ENCODE results near the gene NPFFR2. TPM values are rescaled to one million over a fixed set of nuclear protein-coding genes. Genes with fewer than 3 reads are reported as not detected.
"Not testable (repeated sequence)": the region's sequence is repeated elsewhere in the genome, so short reads cannot be mapped to it uniquely, and the experiment has no call there.

NPFFR2 gene
- total and polyA plus RNA-seq, 2 experiments from 2014 or later = not detected

DNA sequence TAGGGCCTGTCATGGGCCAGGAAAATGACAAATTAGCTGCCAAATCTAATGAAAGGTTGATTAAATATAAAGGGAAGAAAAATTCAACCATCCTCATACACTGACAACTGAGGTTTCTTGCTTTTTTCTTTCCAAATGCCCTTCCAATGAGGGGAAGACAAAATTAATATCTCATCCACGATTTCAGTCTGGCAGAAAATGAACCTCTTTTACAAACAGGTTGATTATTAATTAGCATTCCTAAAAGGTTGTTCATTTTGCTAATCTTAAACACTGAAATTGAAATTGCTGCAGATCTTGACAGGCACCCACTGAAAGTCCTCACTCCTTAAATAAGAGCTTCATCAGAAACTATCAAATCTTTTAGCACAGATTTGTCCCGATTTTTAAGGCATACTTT, 45.5 kb downstream of the NPFFR2 start:
- H3K9me2 ChIP-seq (ENCODE audit: insufficient read depth) = no peaks in the 10 kb centered on the region
- TF ChIP-seq EZH2phosphoT487 (IDR thresholded peaks at IDR 0.05; ENCODE audit: insufficient read depth, low read depth) (no peak), EZH2 (IDR thresholded peaks at IDR 0.05; ENCODE audit: insufficient read depth, poor library complexity, severe bottlenecking) (no peak)

DNA sequence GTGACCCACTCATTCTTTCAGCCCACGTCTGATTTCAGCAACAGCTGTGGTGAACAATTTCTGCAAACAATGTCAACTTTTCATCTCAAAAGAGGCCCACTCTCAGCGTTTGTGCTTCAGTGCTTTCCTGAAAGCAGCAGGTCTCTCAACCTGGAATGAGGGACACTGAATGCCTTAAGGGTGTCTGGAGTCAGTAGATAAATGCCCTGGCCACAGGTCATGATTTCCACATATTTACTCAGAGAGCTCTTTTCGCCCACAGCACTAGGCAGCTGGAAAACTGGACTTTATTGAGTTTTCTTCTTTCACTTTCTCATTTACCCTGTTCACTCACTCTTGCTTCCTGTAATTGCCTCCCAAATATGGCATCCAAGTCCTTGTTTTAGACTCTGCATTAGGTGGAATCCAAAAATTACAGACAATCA, 52.8 kb downstream of the NPFFR2 start:
- Histone ChIP-seq H2AFZ (no peak overlapping the region), H3K27me3 (replicated peaks; ENCODE audit: insufficient read depth) (no peaks in the 10 kb centered on the region), H3K4me3 (no peak overlapping the region), H4K20me1 (ENCODE audit: insufficient read depth) (no peaks in the 10 kb centered on the region), H3K9me3 (ENCODE audit: low read depth) (no peaks in the 10 kb centered on the region), H3K79me2 (ENCODE audit: insufficient read depth) (no peaks in the 10 kb centered on the region), H3K36me3 (ENCODE audit: low read depth) (no peaks in the 10 kb centered on the region), H3K9me2 (ENCODE audit: insufficient read depth) (no peaks in the 10 kb centered on the region), H3K4me2 (ENCODE audit: unreplicated experiment) (no peak overlapping the region), H3K27ac (no peak overlapping the region), H3F3A (ENCODE audit: insufficient read depth) (no peaks in the 10 kb centered on the region), H3K4me1 (ENCODE audit: insufficient read depth) (no peaks in the 10 kb centered on the region), H3K9ac (no peak overlapping the region)
- no peak for TF ChIP-seq EZH2phosphoT487 (IDR thresholded peaks at IDR 0.05; ENCODE audit: insufficient read depth, low read depth)
- no peak for TF ChIP-seq EZH2 (IDR thresholded peaks at IDR 0.05; ENCODE audit: insufficient read depth, poor library complexity, severe bottlenecking)
- in situ Hi-C loops (cut with MboI) = no loop called here
- no peak for DNase-seq
- WGBS, 2 experiments (ENCODE audit: low coverage in 1 of 2, low lambda C conversion rate in 2 of 2, missing lambda C conversion rate in 2 of 2) = 13% methylated on average over 3 of the region's 3 CpGs

More for the DNA sequence above, 45.5 kb downstream of the NPFFR2 start:
- Histone ChIP-seq H3K36me3 (ENCODE audit: low read depth) (no peaks in the 10 kb centered on the region), H4K20me1 (ENCODE audit: insufficient read depth) (no peaks in the 10 kb centered on the region), H3K4me3 (no peak overlapping the region), H3K27ac (no peak overlapping the region), H3K4me2 (ENCODE audit: unreplicated experiment) (no peak overlapping the region), H3F3A (ENCODE audit: insufficient read depth) (no peaks in the 10 kb centered on the region), H3K79me2 (ENCODE audit: insufficient read depth) (no peaks in the 10 kb centered on the region), H3K9me3 (ENCODE audit: low read depth) (no peaks in the 10 kb centered on the region), H3K9ac (no peak overlapping the region), H3K4me1 (ENCODE audit: insufficient read depth) (no peaks in the 10 kb centered on the region), H2AFZ (no peak overlapping the region), H3K27me3 (replicated peaks; ENCODE audit: insufficient read depth) (no peaks in the 10 kb centered on the region)
- no peak for DNase-seq
- 4 to 17% methylated on average over 2 of the region's 2 CpGs for WGBS, 2 experiments (ENCODE audit: low coverage in 1 of 2, low lambda C conversion rate in 2 of 2, missing lambda C conversion rate in 2 of 2)
- in situ Hi-C loops (cut with MboI) = no loop called here

DNA sequence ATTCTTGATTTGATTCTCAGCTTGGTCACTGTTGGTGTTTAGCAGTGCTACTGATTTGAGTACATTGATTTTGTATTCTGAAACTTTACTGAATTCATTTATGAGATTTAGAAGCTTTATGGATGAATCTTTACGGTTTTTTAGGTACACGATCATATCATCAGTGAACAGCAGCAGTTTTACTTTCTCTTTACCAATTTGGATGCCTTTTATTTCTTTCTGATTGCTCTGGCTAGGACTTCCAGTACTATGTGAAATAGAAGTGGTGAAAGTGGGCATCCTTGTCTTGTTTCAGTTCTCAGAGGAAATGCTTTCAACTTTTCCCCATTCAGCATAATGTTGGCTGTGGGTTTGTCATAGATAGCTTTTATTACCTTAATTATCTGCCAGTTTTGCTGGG, 58.8 kb downstream of the NPFFR2 start:
- in situ Hi-C loops (cut with MboI); H3K27me3 ChIP-seq (replicated peaks; ENCODE audit: insufficient read depth); H3K9me2 ChIP-seq (ENCODE audit: insufficient read depth); H3K9ac ChIP-seq; H3K9me3 ChIP-seq (ENCODE audit: low read depth); H4K20me1 ChIP-seq (ENCODE audit: insufficient read depth); H3K36me3 ChIP-seq (ENCODE audit: low read depth); H3K4me2 ChIP-seq (ENCODE audit: unreplicated experiment); DNase-seq; H3K79me2 ChIP-seq (ENCODE audit: insufficient read depth); H3F3A ChIP-seq (ENCODE audit: insufficient read depth); H3K27ac ChIP-seq; H2AFZ ChIP-seq; H3K4me3 ChIP-seq; H3K4me1 ChIP-seq (ENCODE audit: insufficient read depth): not testable (repeated sequence)
- WGBS, 2 experiments (ENCODE audit: low coverage in 1 of 2, low lambda C conversion rate in 2 of 2, missing lambda C conversion rate in 2 of 2) = 31 to 43% methylated on average over 2 of the region's 2 CpGs

DNA sequence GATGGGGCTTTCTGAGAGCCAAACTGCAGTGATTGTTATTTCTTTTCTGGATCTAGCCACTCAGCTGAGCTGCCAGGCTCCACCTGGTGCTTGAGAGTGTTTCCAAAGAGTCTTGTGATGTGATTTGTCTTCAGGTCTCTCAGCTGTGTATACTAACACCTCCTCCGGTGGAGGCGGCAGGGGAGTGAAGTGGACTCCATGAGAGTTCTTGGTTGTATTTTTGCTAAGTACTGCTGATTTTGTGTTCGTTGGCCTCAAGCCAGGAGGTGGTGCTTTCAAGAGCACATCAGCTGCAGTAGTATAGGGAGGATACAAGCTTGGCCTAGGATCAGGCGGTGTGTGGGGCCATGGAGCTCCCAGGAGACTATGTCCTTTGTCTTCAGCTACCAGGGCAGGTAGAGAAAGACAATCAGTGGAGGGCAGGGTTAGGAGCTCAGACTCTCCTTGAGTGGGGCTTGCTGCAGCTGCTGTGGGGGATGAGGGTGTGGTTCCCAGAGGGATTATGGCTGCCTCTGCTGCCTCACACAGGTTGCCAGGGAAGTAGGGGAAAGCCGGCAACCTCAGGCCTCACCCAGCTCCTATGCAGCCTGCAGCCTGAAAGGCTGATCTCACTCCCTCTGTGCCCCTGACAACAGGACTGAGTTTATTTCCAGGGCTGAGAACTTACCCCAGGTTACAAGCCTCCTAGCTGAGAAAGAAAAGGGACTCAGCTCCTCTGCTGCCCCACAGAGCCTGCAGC, 62.4 kb downstream of the NPFFR2 start:
- 48 to 54% methylated on average over 5 of the region's 5 CpGs for WGBS, 2 experiments (ENCODE audit: low coverage in 1 of 2, low lambda C conversion rate in 2 of 2, missing lambda C conversion rate in 2 of 2)
- Histone ChIP-seq H3K9ac (no peak overlapping the region), H3K36me3 (ENCODE audit: low read depth) (no peaks in the 10 kb centered on the region), H4K20me1 (ENCODE audit: insufficient read depth) (no peaks in the 10 kb centered on the region), H3K4me2 (ENCODE audit: unreplicated experiment) (no peak overlapping the region), H3K4me1 (ENCODE audit: insufficient read depth) (no peaks in the 10 kb centered on the region), H3K9me3 (ENCODE audit: low read depth) (no peaks in the 10 kb centered on the region), H3K27ac (no peak overlapping the region), H3K27me3 (replicated peaks; ENCODE audit: insufficient read depth) (no peaks in the 10 kb centered on the region), H3F3A (ENCODE audit: insufficient read depth) (no peaks in the 10 kb centered on the region), H2AFZ (no peak overlapping the region), H3K4me3 (no peak overlapping the region), H3K79me2 (ENCODE audit: insufficient read depth) (no peaks in the 10 kb centered on the region), H3K9me2 (ENCODE audit: insufficient read depth) (no peaks in the 10 kb centered on the region)
- TF ChIP-seq EZH2phosphoT487 (IDR thresholded peaks at IDR 0.05; ENCODE audit: insufficient read depth, low read depth) = no peak
- no peak for TF ChIP-seq EZH2 (IDR thresholded peaks at IDR 0.05; ENCODE audit: insufficient read depth, poor library complexity, severe bottlenecking)
- in situ Hi-C loops (cut with MboI) = no loop called here
- DNase-seq = no peak

DNA sequence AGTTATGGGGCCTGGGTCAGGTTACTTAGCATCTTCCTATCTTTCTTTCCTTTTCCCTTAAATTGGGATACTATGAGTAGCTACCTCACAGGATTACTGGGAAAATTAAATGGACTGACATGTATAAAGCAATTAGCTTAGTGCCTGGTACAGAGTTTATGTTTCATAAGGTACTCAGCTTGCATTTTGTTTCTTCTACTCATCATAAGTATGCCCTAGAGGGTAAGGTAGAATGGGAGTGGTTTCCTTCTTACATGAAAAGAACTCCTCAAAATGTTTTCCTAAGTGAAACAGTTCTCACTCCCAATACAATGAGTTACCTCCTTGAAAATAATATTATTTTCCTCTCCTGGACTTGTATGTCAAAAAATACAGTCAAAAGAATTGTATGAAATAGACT, 75.7 kb downstream of the NPFFR2 start:
- Histone ChIP-seq H3K9me3 (ENCODE audit: low read depth) (no peaks in the 10 kb centered on the region), H3K4me3 (no peak overlapping the region), H4K20me1 (ENCODE audit: insufficient read depth) (no peaks in the 10 kb centered on the region), H3K36me3 (ENCODE audit: low read depth) (no peaks in the 10 kb centered on the region), H3K9ac (no peak overlapping the region), H3F3A (ENCODE audit: insufficient read depth) (peaks cover 4% of the 10 kb centered on the region), H3K4me2 (ENCODE audit: unreplicated experiment) (no peak overlapping the region), H3K4me1 (ENCODE audit: insufficient read depth) (no peaks in the 10 kb centered on the region), H3K27me3 (replicated peaks; ENCODE audit: insufficient read depth) (no peaks in the 10 kb centered on the region), H3K27ac (no peak overlapping the region), H3K79me2 (ENCODE audit: insufficient read depth) (no peaks in the 10 kb centered on the region), H3K9me2 (ENCODE audit: insufficient read depth) (no peaks in the 10 kb centered on the region), H2AFZ (no peak overlapping the region)
- in situ Hi-C loops (cut with MboI) = no loop called here
- no peak for DNase-seq
- no peak for TF ChIP-seq EZH2 (IDR thresholded peaks at IDR 0.05; ENCODE audit: insufficient read depth, poor library complexity, severe bottlenecking)
- TF ChIP-seq EZH2phosphoT487 (IDR thresholded peaks at IDR 0.05; ENCODE audit: insufficient read depth, low read depth) = no peak
